Stimulated activated CD8-positive, alpha-beta memory T cell treated with anti-CD3 and anti-CD28 coated beads, Interleukin-15, amount 100 ng/mL, for 1 hour (primary cell): ENCODE results near the gene AHSA1.

Source experiments
- DNase-seq: peaks from one replicate; pipeline ENCODE4 v3.0.0-alpha.2; 2020; ENCODE audit warnings: low read depth

AHSA1 gene

GRCh38 chr14:77509366-77509765 is 51.5 kb downstream of the AHSA1 start:
- DNase-seq = no peak

GRCh38 chr14:77511486-77512162 is 53.7 kb downstream of the AHSA1 start:
- no peak for DNase-seq

- no peak for DNase-seq
These were observed 58.2 kb downstream of the AHSA1 start for GRCh38 chr14:77516126-77516525.
